Thoracic aorta (tissue), 2 donors: ENCODE results near the gene IL6. TPM values are rescaled to one million over a fixed set of nuclear protein-coding genes. Genes with fewer than 3 reads are reported as not detected.
"Not testable (repeated sequence)": the region's sequence is repeated elsewhere in the genome, so short reads cannot be mapped to it uniquely, and the experiment has no call there.

Experiments
- ATAC-seq: fragments of 150-250 bp; one replicate; pipeline ENCODE4 v1.8.0; 2017; ENCODE audit warnings: low read depth; ENCODE audit not compliant: insufficient number of reproducible peaks, low FRiP score
- DNase-seq: peaks from one replicate; pipeline ENCODE4 v3.0.0-alpha.2; 2020; ENCODE audit warnings: low spot score
- H3K27ac ChIP-seq, 2 donors: fragments of 200-600 bp; sonication (generic); 1 replicate in 1 of 2; 2 replicates in 1 of 2; pipeline ENCODE4 v1.5.1; 2016; ENCODE audit warnings: mild to moderate bottlenecking in 2 of 2, moderate library complexity in 2 of 2
- H3K27me3 ChIP-seq: fragments of 200-600 bp; sonication (generic); replicated peaks from 2 replicates; pipeline ENCODE4 v1.6.0; 2016; ENCODE audit warnings: mild to moderate bottlenecking; ENCODE audit not compliant: insufficient read depth
- H3K36me3 ChIP-seq: fragments of 200-600 bp; sonication (generic); one replicate; pipeline ENCODE4 v1.5.1; 2016
- H3K4me1 ChIP-seq, 2 donors: fragments of 200-600 bp; sonication (generic); 1 replicate in 1 of 2; 2 replicates in 1 of 2; pipeline versions ENCODE4 v1.5.1 to v1.6.0; 2016; ENCODE audit warnings: low read depth in 2 of 2, mild to moderate bottlenecking in 1 of 2; ENCODE audit not compliant: control insufficient read depth in 1 of 2
- H3K4me3 ChIP-seq: fragments of 200-600 bp; sonication (generic); 2 replicates; pipeline ENCODE4 v1.5.1; 2016; ENCODE audit warnings: mild to moderate bottlenecking
- H3K9me3 ChIP-seq: fragments of 200-600 bp; sonication (generic); 2 replicates; pipeline ENCODE4 v1.5.1; 2016
- CTCF ChIP-seq: fragments of 200-600 bp; sonication (generic); IDR thresholded peaks from one replicate; pipeline ENCODE4 v1.5.1; 2019; ENCODE audit warnings: antibody characterized with exemption
- total RNA-seq, 2 donors: library from RNA; depleted of rRNA; stranded (reverse); fragments of >200 nt; gene quantifications; one replicate each; pipeline versions ENCODE4 v1.1.0 to v1.2.3, GENCODE V29; 2016

The IL6 gene
- total RNA-seq, 2 donors from 2014 or later: 15.7 to 151 TPM

DNA sequence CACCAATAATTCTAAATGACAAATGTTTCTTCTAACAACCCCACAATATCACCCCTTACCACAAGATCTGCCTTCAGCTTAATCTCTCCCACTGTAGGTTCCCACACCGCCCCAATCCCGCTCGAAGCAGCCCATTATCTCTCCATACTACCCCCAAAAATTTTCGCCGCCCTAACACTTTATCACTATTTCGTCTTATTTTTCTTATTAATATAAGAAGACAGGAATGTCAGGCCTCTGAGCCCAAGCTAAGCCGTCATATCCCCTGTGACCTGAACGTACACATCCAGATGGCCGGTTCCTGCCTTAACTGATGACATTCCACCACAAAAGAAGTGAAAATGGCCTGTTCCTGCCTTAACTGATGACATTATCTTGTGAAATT lies 18.3 kb upstream of the IL6 start:
- H3K27ac ChIP-seq, DNase-seq, ATAC-seq, H3K4me3 ChIP-seq, H3K36me3 ChIP-seq, H3K27me3 ChIP-seq, H3K9me3 ChIP-seq, H3K4me1 ChIP-seq: not testable (repeated sequence)

DNA sequence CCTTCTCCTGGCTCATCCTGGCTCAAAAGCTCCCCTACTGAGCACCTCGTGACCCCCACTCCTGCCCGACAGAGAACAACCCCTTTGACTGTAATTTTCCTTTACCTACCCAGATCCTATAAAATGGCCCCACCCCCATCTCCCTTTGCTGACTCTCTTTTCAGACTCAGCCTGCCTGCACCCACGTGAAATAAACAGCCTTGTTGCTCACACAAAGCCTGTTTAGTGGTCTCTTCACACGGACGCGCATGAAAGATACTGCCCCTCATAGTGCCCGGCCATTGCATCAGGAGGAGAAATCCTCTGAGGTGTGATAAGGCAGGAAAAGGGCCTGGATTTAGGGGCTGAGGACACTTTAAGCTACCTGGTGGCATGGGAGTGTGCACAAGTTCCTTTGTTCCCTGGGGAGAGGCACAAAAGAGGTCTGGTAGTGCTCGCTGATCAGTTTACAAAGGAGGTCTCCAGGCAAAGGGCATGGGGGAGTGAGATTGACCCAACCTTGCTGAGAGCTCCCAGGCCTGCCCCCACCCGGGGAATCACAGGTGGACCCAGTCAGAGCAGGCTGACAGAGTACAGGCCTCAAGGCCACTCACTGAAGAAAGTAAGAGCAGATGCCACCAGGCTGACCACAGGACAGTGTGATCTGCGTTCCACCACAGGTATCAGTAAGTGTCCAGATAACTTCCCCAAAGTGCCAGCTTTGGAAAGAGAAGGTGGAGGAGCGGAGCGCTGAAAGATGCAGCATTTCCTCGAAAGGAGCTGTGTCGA lies 17.8 kb upstream of the IL6 start:
- not testable (repeated sequence) for H3K27me3 ChIP-seq, H3K36me3 ChIP-seq, DNase-seq, H3K4me3 ChIP-seq, H3K4me1 ChIP-seq, H3K9me3 ChIP-seq, ATAC-seq, H3K27ac ChIP-seq

DNA sequence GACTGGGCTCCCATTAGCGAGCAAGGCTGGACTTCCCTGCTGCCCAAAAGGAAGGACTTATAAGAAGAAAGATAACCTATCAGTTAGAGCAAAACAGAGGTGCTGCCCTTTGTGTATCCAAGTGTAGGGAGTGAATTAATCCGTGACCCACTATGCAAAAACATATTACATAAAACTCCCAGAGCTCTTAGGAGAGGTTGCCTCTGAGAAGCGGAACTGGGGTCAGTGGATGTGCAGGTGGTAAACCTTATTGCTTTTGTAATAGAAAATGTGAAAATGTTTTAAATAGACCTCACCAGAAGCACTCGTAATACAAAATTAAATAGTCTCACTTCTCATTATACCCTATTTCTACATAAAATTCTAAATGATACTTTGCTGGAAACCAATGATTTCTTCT lies 17.1 kb upstream of the IL6 start:
- Histone ChIP-seq H3K27me3 (no peaks in the 10 kb centered on the region), H3K4me3 (no peak overlapping the region), H3K9me3 (no peaks in the 10 kb centered on the region), H3K36me3 (no peaks in the 10 kb centered on the region), H3K4me1 (no peaks in the 10 kb centered on the region), H3K27ac (no peak overlapping the region)
- DNase-seq (no peak), ATAC-seq (no peak)
- TF ChIP-seq CTCF: no peak

- Histone ChIP-seq H3K27ac (no peak overlapping the region), H3K4me1 (peaks cover 4 to 8% of the 10 kb centered on the region in 2 donors), H3K27me3 (no peaks in the 10 kb centered on the region), H3K9me3 (no peaks in the 10 kb centered on the region), H3K36me3 (no peaks in the 10 kb centered on the region), H3K4me3 (no peak overlapping the region)
- DNase-seq (no peak), ATAC-seq (no peak)
- TF ChIP-seq CTCF: no peak
These were observed 14.0 kb upstream of the IL6 start for GRCh38 chr7:22712999-22713398.

GRCh38 chr7:22713463-22713862 lies 13.5 kb upstream of the IL6 start:
- no peaks in the 10 kb centered on the region for H3K27me3 ChIP-seq
- H3K4me1 ChIP-seq: peaks cover 5 to 12% of the 10 kb centered on the region in 2 donors
- H3K9me3 ChIP-seq: no peaks in the 10 kb centered on the region
- no peak overlapping the region for H3K4me3 ChIP-seq
- no peak for TF ChIP-seq CTCF
- ATAC-seq (no peak), DNase-seq (no peak)
- no peaks in the 10 kb centered on the region for H3K36me3 ChIP-seq
- H3K27ac ChIP-seq: no peak overlapping the region

GRCh38 chr7:22715969-22716368 lies 11.0 kb upstream of the IL6 start:
- Histone ChIP-seq H3K4me1 (peaks cover 10 to 18% of the 10 kb centered on the region in 2 donors), H3K36me3 (no peaks in the 10 kb centered on the region), H3K4me3 (no peak overlapping the region), H3K27ac (no peak overlapping the region), H3K27me3 (no peaks in the 10 kb centered on the region), H3K9me3 (no peaks in the 10 kb centered on the region)
- no peak for TF ChIP-seq CTCF
- no peak for ATAC-seq
- DNase-seq: no peak
